T-helper 22 cell (primary cell): Measurements from ENCODE around the gene KDM2B.

Experiments used
- DNase-seq: peaks from one replicate; pipeline ENCODE4 v3.0.0-alpha.2; 2020; ENCODE audit warnings: low read depth

The KDM2B gene

GRCh38 chr12:121430833-121431415 is 149.9 kb downstream of the KDM2B start:
- no peak for DNase-seq

- DNase-seq, result no peak
Measured at GRCh38 chr12:121428883-121429282, 151.9 kb downstream of the KDM2B start.

DNA sequence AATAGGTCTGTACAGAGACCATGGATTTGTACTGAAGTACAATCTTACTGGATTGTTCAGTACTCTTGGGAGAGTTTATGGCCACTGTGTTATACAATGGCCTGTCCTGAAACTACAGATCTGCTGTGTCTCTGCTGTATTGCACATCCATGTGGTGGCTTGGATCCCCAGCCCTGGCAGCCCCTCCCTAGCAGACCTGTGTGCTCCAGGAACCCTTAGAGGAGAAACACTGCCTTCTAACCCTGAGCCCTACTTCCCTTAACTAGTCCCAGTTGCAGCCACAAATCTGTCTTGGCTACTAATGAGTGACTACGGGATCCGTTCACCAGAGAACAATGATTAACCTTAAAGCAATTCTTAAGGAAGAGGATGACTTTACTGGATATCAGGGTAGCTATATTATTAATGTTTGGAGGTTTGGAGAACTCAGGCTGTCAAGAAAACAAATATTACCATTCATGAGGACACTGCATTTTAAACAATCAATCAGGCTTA is 153.2 kb downstream of the KDM2B start:
- no peak for DNase-seq

DNA sequence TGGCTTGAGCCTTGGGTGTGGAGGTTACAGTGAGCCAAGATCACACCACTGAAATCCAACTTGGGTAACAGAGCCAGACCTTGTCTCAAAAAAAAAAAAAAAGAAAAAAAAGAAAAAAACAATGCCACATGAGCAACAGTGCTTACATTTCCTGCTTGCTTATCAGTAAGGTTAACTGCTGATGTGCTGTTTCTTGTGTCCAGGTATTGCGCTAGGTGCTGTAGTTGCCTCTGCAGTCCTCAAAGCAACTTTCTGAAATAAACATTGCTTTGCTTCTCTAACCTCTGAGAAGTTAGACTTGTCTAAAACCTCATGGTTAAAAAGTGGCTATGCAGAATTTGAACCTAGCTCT is 156.2 kb downstream of the KDM2B start:
- no peak for DNase-seq

DNA sequence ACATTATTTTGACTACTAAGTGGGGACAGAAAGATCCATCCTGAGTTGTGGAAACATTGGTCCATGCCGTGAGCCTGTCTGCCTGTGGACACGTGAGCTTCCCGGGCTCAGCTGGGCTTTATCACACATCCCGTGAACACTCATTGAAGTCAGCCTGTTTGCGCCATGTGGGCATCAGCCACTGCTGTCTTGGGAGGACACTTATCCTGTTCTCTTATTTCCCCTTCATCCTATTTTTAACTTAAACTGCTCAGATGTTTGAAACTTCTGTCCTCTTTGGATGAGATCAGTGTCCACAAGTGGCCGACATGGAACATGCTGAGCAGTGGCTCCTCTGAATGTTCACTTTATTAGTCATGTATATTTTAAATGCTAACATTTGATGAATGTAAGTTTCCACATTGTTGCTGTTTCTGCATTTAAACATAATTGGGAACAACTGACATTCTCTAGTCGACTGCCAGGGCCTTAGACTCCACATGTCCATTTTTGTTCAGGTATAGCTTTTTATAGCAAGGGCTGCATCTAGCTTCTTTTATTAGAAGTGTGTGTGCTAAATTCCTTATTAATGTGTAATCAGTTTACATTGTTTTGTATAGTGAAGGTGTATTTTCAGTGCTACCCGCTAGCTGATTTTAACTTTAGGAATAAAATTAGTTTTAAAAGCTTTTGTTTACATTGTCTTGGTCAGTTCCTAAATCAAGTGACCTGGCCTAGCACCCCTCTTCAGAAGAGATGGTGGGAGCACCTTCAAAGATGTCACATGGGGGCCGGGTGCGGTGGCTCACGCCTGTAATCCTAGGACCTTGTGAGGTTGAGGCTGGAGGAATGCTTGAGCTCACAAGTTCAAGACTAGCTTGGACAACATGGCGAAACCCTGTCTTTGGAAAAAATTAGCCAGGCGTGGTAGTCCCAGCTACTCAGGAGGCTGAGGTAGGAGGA is 156.9 kb downstream of the KDM2B start:
- DNase-seq, result no peak

GRCh38 chr12:121423253-121423652 is 157.6 kb downstream of the KDM2B start:
- no peak for DNase-seq

DNA sequence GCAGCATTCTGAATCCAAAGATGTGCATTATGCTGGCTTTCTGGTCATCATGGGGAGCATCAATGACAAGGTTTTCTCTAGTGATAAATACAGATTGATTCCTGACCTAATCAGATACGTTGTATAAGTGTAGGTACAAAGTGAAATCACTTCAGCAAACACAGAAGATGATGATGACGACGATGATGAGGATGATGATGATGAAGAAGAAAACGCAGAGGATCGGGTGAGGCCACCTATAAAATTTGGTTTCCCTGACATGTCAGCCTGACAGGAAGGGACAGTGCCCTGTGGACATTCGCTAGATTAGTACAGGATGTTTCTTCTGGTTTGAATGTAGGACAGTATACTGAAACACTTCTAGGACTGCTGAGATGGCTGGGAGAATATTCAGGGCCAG is 160.7 kb downstream of the KDM2B start:
- DNase-seq, result no peak

GRCh38 chr12:121417847-121418246 is 163.0 kb downstream of the KDM2B start:
- no peak for DNase-seq

DNA sequence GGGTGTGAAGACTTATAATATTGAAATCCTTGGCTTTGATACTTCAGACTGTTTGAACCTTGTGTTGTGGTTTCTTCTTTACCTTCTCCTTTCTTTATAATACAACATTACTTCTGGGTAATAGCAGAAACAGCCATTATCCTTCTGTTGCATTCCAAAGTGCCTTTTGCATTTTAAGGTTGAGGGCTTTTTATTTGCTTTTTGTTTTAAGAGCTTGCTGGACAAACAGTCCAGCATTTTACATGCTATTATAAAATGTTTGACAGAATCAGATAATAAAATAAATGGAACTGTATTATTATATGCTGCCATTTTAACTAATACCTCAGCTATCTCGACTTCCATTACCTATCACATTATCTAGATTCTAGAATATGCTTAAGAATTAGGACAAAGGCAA is 166.9 kb downstream of the KDM2B start:
- DNase-seq, result no peak

DNA sequence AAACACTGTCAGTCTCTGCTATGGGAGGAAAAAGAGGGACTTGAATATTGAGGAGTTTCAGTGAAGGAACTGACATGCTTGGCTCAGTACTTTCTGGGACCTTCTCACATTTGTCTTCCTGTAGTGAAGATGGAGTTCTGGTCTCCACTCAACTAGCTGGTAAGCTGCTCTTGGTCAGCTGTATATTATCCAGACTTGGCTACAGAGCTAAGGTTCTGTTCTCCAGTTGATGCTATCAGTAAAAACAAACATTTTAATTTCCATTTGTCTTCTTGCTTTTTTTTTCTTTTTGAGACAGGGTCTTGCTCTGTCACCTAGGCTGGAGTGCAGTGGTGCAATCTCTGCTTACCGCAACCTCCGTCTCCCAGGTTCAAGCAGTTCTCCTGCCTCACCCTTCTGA is 175.6 kb downstream of the KDM2B start:
- DNase-seq, result no peak

GRCh38 chr12:121404734-121405133 is 176.1 kb downstream of the KDM2B start:
- no peak for DNase-seq

DNA sequence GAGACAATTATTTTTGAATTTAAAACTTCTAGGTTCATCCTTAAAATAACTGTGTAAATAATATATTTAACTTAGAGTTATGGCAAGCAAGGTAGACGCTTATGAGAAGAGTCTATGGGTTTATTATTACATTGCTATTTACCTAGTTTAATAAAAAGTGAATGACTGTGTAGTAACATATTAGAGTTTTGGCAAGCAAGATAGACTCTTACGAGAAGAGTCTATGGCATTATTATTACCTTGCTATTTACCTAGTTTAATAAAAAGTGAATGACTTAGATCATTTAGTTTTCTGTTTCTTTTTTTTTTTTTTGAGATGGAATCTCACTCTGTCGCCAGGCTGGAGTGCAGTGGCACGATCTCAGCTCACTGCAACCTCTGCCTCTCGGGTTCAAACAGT is 177.1 kb downstream of the KDM2B start:
- no peak for DNase-seq

GRCh38 chr12:121400332-121401139 is 180.3 kb downstream of the KDM2B start:
- DNase-seq, result peak; percentile 36

DNA sequence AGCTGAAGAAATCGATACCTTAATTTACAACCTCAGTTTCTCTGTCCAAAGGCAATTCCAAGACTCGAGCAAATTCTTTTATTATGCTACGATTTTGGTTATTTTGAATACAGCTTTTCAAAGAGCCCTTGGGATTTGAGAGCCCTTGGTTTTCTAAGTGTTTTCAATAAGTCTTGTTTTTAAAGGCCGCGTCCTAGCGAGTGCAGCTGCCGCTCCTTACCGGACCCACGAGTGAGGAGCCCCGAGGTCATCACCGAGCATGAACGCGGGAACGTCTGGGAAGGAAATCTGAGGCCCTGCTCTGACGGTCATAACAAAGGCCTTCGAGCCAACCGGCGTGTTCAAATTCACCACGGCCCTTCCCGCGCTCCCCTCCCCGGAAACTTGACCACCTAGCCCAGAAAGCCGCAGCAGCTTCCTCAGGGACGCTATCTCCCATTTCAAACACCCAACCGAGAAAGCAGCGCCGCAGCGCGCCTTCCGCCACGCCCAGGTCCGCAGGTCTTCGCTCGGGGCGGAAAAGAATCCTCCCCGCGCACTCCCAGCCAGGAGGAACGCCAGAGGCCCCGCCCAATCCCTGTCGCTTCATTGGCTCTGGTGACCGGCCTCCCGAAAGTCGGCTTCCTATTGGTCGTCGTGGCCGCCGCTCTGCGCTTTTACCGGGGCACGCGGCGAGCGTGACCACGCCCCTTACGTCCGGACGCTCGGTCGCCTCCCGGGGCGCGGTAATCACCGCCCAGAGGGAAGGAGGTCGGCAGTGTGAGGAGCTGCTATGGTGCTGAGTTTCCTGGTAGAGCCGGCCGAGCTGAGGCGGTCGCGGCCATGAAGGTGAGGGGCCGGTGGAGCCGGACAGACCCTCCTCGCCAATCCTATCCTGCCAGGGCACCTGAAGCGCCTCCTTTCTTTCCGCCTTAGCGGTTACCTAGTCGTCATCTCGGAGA is 181.2 kb downstream of the KDM2B start, which contains the start of gene RNF34:
RNF34 (plus strand) TSS at position 728 of the 941 bp plus-strand sequence; CDS start at position 823, 95 bp downstream.
- DNase-seq, result peak; percentile 98

DNA sequence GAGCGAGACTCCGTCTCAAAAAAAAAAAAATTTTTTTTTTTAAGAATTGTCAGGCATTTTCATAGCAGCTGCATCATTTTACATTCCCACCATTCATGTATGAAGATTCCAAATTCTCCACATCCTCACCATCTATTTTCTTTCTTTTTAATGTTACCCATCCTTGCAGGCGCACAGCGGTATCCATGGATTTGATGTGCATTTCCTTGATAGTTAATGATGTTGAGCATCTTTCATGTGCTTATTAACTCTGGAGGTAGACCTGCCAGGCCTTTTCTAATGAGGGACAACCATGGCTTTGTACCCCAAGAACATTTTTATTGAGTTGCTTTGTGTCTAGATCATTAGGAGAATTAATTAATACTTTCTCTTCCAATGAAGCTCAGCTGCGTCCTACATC is 182.5 kb downstream of the KDM2B start:
- no peak for DNase-seq

GRCh38 chr12:121397521-121397920 is 183.3 kb downstream of the KDM2B start:
- DNase-seq, result no peak

DNA sequence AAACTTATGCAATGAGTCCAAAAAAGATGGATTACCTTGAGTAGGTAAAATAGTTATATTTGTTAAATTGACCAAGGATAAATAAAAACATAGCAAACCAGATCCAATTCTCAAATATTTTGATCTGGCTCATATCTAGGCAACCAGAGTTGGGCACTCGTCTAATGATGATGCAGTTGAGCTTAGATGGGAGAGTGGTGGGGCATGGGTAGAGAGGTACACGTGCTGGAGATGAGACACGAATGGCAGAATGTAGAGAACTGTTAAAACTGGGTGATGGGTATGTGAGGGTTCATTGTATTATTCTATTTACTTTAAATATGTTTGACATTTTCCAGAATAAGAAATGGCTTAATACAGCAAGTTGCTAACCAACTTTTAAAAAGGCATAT is 188.5 kb downstream of the KDM2B start:
- DNase-seq, result no peak

- no peak for DNase-seq
Measured at GRCh38 chr12:121391619-121392324, 189.1 kb downstream of the KDM2B start.

GRCh38 chr12:121390856-121391255 is 190.0 kb downstream of the KDM2B start:
- DNase-seq, result no peak

DNA sequence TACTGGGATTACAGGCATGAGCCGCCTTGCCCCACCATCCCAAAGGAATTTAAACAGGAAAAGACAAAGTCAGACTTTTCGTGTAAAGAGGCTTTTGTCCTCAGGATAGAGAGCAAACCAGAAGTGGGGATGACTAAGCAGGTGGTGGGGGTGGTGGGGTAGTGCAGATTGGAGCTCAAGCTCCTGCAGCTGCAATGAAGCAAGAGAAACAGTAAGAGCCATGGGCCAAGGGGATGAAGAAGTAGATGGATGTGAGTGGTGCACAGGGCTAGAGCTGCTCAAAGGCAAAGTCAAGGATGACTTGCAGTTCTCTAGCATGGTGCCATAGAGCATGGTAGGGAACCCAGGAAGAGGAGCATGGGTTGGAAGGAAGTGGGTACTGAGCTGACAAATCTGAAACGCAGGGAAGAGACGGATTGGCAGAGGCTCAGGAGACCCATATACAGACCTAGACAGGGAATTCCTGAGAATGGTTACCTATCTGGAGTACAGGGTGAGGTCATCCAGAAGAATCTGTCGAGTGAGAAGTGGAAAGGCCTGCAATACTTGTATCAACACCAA is 192.3 kb downstream of the KDM2B start:
- DNase-seq, result no peak
